Cardiac muscle cell (in vitro differentiated cells and primary cell): Measurements from ENCODE around the gene IFI35. TPM values are rescaled to one million over a fixed set of nuclear protein-coding genes. Genes with fewer than 3 reads are reported as not detected.
"Not testable (repeated sequence)": the region's sequence is repeated elsewhere in the genome, so short reads cannot be mapped to it uniquely, and the experiment has no call there.

Experiments
- DNase-seq, 2 donors: peaks; one replicate each; pipeline versions ENCODE4 v3.0.0 to v3.0.0-alpha.2; 2010 to 2017; ENCODE audit warnings: low read depth in 1 of 2, low spot score in 1 of 2
- H3K27ac ChIP-seq: fragments of 200-600 bp; sonication (generic); 2 replicates; pipeline ENCODE4 v1.5.1; 2016
- H3K27me3 ChIP-seq: fragments of 200-600 bp; sonication (generic); 2 replicates; pipeline ENCODE4 v1.6.0; 2016; ENCODE audit warnings: control low read depth
- H3K36me3 ChIP-seq: fragments of 200-600 bp; sonication (generic); 2 replicates; pipeline ENCODE4 v1.5.1; 2016; ENCODE audit warnings: control low read depth
- H3K4me1 ChIP-seq: fragments of 200-600 bp; sonication (generic); 2 replicates; pipeline ENCODE4 v1.8.1; 2017; ENCODE audit warnings: low read depth, mild to moderate bottlenecking, mixed run types
- H3K4me3 ChIP-seq: fragments of 200-600 bp; sonication (generic); 2 replicates; pipeline ENCODE4 v1.5.1; 2016; ENCODE audit warnings: mild to moderate bottlenecking
- H3K9me3 ChIP-seq: fragments of 200-600 bp; sonication (generic); 2 replicates; pipeline ENCODE4 v1.5.1; 2017; ENCODE audit warnings: low read depth, mild to moderate bottlenecking, control low read depth
- CTCF ChIP-seq: IDR thresholded peaks from 2 replicates; pipeline ENCODE4 v1.5.1; 2012; ENCODE audit warnings: low read depth, mild to moderate bottlenecking, low read length
- polyA plus RNA-seq: library from polyadenylated mRNA; unstranded; fragments of >200 nt; fragmentation: Nextera tagmentation; extraction: Ambion mirVana; gene quantifications from 2 replicates; pipeline ENCODE4 v1.2.1, GENCODE V29; 2016
- total RNA-seq: library from RNA; depleted of rRNA; stranded (reverse); fragments of >200 nt; gene quantifications from 2 replicates; pipeline ENCODE4 v1.2.3, GENCODE V29; 2016

Gene IFI35
- total and polyA plus RNA-seq, 2 experiments from 2014 or later: 6.8 to 8.7 TPM

GRCh38 chr17:42985225-42985624 is 21.4 kb upstream of the IFI35 start:
- Histone ChIP-seq H3K4me3 (no peak overlapping the region), H3K4me1 (peaks cover 8% of the 10 kb centered on the region), H3K9me3 (no peaks in the 10 kb centered on the region), H3K27me3 (no peaks in the 10 kb centered on the region), H3K36me3 (peaks cover 42% of the 10 kb centered on the region), H3K27ac (no peak overlapping the region)
- DNase-seq: no peak
- TF ChIP-seq CTCF: no peak

GRCh38 chr17:42989141-42989540 is 17.4 kb upstream of the IFI35 start:
- Histone ChIP-seq H3K36me3 (peaks cover 59% of the 10 kb centered on the region), H3K27ac (no peak overlapping the region), H3K4me1 (no peaks in the 10 kb centered on the region), H3K4me3 (no peak overlapping the region), H3K9me3 (no peaks in the 10 kb centered on the region), H3K27me3 (no peaks in the 10 kb centered on the region)
- no peak for TF ChIP-seq CTCF
- no peak for DNase-seq

- Histone ChIP-seq H3K27ac (no peak overlapping the region), H3K9me3 (no peaks in the 10 kb centered on the region), H3K36me3 (peaks cover 57% of the 10 kb centered on the region), H3K4me1 (no peaks in the 10 kb centered on the region), H3K4me3 (no peak overlapping the region), H3K27me3 (no peaks in the 10 kb centered on the region)
- no peak for DNase-seq
- TF ChIP-seq CTCF: no peak
Observed at GRCh38 chr17:42989726-42990652, 16.6 kb upstream of the IFI35 start.

GRCh38 chr17:42991471-42991870 is 15.1 kb upstream of the IFI35 start:
- DNase-seq: no peak
- no peak for TF ChIP-seq CTCF
- Histone ChIP-seq H3K9me3 (no peaks in the 10 kb centered on the region), H3K27ac (no peak overlapping the region), H3K4me1 (no peaks in the 10 kb centered on the region), H3K36me3 (peaks cover 51% of the 10 kb centered on the region), H3K27me3 (no peaks in the 10 kb centered on the region), H3K4me3 (no peak overlapping the region)

- no peak for DNase-seq
- Histone ChIP-seq H3K36me3 (peaks cover 39% of the 10 kb centered on the region), H3K4me3 (no peak overlapping the region), H3K27ac (peak overlapping the region; percentile 51), H3K4me1 (peaks cover 5% of the 10 kb centered on the region), H3K27me3 (no peaks in the 10 kb centered on the region), H3K9me3 (no peaks in the 10 kb centered on the region)
- TF ChIP-seq CTCF: no peak
Observed at GRCh38 chr17:42992872-42993271, 13.7 kb upstream of the IFI35 start.

GRCh38 chr17:42993913-42994312 is 12.7 kb upstream of the IFI35 start:
- not testable (repeated sequence) for DNase-seq, H3K4me3 ChIP-seq, H3K27me3 ChIP-seq, H3K4me1 ChIP-seq, H3K9me3 ChIP-seq
- peak overlapping the region; percentile 26 for H3K27ac ChIP-seq
- H3K36me3 ChIP-seq: peaks cover 31% of the 10 kb centered on the region
